HG03039 (cell line): ENCODE data around the gene IMP4.

Experiments
- ATAC-seq: cut with Tn5 transposase; IDR thresholded peaks from one replicate; pipeline ENCODE4 v1.9.1; 2021; ENCODE audit warnings: mild to moderate bottlenecking, moderate library complexity; ENCODE audit not compliant: unreplicated experiment

The IMP4 gene

DNA sequence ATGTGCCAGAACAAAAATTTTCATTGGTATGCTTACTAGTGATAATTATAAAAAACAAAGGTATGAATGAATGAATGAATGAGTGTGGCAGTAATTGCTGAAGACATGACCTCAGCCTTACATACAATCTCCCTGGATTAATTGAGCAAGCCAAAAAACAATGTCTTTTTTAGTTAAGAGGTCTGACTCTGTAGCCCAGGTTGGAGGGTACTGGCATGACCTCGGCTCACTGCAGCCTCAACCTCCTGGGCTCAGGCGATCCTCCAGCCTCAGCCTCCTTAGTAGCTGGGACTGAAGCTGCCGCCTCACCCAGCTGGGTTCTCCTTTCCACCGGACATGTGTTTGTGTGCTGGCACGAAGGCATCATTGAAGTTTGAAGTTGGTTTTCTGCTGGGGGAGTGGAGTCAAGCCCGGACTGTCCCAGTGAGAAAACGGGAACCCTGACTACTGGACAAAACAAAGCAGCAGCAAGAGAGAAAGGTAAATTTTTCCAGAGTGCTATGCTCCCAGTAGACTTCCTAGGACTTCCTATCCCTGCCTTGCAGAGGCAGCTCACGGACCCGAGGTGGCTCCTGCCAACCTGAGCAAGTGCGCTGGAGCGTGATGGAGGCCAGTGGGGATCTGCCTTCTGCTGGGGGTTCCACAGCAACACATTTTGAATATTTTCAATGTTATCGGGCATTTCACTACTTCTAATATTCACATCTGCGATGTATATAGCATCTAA is 6.4 kb upstream of the IMP4 start:
- no peak for ATAC-seq

DNA sequence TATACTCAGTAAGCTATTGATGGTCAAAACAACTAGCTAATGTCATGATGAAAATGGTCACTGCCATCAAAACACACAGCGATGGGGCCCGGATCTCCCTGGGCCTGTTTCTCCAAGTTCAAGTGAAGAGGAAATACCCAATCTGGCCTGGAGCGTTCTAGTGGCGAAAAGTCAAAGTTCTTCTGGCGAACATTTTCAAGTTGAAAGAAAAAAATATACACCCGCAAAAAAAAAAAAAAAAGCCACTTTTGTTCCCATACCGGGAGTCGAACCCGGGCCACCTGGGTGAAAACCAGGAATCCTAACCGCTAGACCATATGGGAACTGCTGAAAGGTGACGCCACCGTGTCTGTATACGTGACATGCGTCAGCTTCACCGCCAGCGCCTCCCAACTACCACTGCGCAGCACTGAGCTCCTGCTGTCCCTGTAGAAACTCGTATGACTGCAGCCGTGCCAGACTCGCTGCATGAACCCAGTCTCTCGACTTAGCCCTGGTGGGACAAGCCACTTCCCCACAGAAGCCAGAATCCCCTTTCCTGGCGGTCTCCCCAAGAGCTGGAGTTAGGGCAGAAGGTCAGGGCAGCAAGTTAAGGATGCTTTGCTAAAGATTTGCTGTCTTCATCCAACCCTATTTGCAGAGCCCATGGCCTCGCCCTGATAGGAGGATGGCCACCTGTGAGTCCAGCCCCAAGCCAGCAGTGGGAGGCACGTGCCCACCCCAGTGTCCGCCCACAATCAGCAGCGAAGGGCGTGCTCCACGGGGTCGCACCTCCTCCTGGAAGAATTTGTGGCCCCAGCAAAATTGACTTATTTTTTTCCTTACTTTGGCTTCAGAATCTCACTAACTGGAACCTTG is 5.6 kb upstream of the IMP4 start:
- no peak for ATAC-seq

DNA sequence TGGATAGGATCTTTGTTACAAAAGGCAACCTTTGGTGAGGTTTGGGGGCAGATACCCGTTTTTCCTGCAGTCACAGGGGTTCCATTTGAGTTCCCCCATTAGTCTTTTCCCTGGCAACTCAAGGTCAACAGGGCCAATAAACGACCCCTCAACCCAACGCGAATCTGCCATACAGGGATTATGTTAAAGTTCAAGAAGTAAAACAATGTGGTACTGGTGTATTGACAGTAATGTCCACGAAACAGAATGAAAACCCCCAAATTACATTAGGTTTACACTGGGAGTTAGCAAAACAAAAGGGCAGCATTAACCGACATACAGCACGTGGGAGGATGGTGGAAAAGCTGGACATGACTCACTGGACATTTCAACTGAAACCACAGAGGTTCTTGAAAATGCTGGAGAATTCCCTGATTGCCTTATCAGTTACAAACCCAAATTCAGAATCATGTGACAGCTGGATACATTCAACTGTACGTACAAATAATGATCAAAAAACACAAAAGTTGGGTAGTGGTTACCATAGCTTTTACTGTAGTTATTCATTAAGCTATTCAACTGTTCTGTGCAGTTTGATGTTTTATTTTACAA is 4.9 kb upstream of the IMP4 start:
- no peak for ATAC-seq

DNA sequence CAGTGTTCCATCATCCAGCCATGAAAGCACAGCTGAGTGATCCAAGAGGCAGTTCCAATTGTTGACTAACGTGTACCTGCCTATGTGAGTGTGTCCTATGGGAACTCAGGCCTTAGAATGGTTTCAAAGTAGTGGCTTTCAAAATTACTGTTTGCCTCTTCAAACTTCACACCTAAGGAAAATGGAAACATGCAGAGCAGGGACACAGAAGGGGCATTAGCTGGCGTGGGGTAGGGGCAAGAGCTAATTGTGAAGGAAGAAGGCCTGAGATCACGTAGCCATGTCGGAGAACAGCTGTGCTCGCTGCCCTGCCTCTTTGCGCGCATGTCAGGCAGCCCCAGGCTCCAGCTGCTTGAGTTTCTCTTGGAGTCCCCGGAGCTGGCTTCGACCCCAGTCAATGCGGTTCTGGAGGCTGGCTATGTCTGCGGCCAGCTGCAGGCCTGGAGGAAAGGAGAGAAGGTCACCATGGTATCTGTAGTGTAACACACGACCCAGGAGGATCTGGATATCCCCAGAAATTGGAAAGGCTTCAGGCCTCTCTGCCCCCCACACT is 3.8 kb upstream of the IMP4 start:
- ATAC-seq: no peak

- ATAC-seq: no peak
Measured at GRCh38 chr2:130339885-130340745, 2.6 kb upstream of the IMP4 start.

- ATAC-seq: no peak
Measured at GRCh38 chr2:130341562-130342019, 1.1 kb upstream of the IMP4 start.

DNA sequence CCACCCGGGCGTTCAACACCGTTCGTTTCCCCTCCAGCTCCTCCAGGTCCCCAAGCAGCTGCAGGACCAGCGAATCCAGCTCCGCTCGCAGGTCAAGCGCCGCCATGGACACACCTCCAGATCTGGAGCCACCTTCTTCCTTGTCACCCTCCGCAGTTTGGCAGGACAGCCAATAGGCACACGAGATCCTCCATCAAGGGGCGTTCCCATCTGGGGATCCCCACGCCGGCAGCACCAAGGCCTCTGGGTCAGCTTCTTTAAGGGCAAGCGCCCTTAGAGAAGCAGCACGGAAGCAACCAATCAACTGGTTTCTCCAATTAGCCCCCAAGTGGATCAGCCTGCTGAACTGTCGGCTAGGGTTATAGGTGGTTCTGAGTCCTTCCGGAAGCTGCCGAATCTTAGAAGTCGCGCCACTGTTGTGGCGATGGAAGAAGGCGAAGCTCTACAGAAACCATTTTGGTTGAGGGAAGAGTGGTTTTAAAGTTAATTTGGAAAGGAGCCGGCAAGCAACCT is 621 bp upstream of the IMP4 start:
- ATAC-seq: peak; percentile 73

- ATAC-seq: no peak
Measured at GRCh38 chr2:130344578-130344977, 1.9 kb downstream of the IMP4 start.

- no peak for ATAC-seq
Measured at GRCh38 chr2:130345091-130345490, 2.4 kb downstream of the IMP4 start.

DNA sequence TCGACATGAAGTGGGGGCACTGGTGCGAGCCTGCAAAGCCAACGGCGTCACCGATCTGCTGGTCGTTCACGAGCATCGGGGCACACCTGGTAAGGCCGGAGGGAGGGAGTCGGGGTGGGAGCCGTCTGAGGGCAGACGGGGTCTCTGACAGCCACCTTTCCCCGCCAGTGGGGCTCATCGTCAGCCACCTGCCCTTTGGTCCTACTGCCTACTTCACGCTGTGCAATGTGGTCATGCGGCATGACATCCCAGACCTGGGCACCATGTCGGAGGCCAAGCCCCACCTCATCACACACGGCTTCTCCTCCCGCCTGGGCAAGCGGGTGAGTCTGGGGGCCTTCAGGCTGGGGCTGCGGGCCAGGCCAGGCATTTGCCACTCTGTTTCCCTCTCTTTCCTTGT is 2.9 kb downstream of the IMP4 start:
- ATAC-seq: no peak

DNA sequence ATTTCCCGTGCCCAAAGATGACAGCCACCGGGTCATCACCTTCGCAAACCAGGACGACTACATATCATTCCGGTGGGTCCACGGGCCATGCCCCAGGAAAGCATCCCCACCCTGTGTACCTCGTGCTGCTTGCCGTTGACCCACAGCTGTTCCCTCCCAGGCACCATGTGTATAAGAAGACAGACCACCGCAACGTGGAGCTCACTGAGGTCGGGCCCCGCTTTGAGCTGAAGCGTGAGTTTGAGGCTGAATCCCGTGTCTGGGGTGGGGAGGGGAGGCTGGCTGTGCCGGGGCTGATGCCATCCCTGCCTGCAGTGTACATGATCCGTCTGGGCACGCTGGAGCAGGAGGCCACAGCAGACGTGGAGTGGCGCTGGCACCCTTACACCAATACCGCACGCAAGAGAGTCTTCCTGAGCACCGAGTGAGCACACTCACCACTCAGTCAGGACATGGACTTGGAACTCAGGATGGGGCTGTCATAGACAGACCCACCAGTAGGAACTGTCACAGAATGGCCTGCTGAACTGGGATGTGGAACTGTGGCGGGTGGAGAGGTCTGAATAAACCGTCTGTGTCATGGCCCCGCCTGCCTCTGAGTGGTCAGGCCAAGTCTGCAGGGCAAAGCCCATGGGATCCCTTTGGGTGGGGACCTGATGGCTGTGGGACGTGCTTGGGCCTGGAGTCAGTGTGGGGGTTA is 3.5 kb downstream of the IMP4 start:
- no peak for ATAC-seq

- ATAC-seq: no peak
Measured at GRCh38 chr2:130346741-130347066, 4.0 kb downstream of the IMP4 start.

DNA sequence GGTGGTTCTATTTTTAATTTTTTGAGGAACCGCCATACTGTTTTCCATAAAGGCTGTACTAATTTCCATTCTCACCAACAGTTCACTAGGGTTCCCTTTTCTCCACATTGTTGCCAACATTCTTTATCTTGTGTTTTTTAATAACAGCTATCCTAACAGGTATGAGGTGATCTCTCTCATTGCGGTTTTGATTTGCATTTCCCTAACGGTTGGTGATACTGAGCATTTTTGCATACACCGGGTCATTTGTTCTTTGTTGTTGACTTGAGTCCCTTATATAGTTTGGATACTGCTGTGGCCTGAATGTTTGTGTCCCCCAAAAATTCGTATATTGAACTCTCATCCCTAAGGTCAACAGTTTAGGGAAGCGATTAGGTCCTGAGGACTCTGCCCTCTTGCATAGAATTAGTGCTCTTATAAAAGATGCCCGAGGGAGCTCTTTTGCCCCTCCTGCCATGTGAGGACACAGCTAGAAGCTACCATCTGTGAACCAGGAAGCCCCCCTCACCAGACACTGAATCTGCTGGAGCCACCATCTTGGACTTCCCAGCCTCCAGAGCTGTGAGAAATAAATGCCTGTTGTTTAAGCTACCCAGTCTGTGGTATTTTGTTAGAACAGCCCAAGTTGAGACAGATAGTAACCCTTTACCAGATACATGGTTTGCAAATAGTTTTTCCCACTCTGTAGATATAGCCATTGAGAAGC is 4.7 kb downstream of the IMP4 start:
- no peak for ATAC-seq

- no peak for ATAC-seq
Measured at GRCh38 chr2:130349174-130349573, 6.5 kb downstream of the IMP4 start.

GRCh38 chr2:130351711-130352110 is 9.0 kb downstream of the IMP4 start:
- ATAC-seq: no peak

GRCh38 chr2:130352237-130352636 is 9.5 kb downstream of the IMP4 start:
- ATAC-seq: no peak

- ATAC-seq: no peak
Measured at GRCh38 chr2:130353291-130354138, 10.8 kb downstream of the IMP4 start.

DNA sequence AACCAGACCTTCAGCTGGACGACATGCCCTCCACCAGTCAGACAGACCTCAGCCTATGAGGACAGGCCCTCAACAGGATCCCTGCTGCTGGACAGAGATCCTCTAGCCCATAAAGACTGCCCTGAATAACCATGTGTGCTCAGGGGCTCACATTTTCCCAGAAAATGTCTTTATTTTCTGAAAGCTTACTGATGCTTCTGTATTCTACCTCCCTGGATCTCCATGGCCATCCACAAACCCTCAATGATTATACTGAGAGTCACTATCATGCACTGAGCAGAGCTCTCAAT is 11.4 kb downstream of the IMP4 start:
- no peak for ATAC-seq

GRCh38 chr2:130355172-130355577 is 12.5 kb downstream of the IMP4 start:
- peak; percentile 9 for ATAC-seq
